GM21390 (cell line): ENCODE measurements around the gene PCDH9.
A peak's percentile ranks its signal among the peaks of the same experiment; 100 is the strongest.

ENCODE experiments used
- ATAC-seq: cut with Tn5 transposase; IDR thresholded peaks from one replicate; pipeline ENCODE4 v1.9.1; 2021; ENCODE audit not compliant: unreplicated experiment

The PCDH9 gene

DNA sequence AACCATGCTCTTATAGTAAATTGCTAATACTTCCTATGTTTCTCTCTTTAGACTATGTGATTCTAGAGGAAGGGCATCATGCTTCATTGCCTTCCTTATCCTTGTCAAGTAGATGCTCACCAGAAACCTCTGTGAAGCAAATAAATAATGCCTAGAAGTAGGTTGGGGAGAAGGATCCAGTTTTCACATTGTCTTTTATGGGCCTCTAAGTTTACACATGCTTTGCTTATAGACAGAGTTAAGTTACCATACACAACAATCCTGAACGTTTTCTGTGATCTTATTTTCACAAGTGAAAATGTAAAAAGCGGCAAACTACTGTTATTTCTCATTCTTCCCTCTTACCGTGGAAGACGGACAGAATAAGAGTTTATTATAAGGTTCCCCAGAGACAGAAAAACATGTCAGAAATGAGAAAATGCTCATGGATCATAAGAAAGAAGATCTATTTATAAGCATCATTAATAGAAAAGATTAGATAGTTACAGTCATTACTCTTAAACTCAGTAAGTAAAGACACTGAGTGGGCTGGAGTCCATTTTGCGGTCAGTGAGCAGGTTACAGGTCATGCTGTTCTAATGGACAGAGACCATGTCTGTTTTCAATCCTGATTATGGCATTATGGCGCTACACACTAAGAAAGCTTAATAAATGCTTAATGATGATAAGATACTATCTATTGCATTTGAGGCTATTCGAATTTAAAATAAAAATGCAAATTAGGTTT lies 723.9 kb downstream of the PCDH9 start:
- no peak for ATAC-seq

DNA sequence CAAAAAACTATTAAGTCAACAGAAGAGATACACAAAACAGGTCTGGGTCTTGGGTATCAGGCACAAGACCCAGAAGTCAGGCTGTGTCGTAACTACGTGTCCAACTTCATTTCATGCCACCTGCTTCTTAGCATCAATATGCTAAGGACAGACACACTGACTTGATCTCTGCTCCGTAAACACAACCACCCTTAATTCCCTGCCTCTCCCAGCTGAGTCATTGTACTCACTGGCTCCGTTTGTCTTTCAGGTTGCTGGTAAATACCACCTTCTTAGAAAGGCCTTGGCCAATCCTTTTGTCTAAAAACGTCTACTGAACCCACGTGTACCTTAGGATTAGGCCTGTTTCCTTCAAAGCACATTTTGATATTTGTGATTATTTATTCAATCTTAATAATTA lies 726.2 kb downstream of the PCDH9 start:
- no peak for ATAC-seq

DNA sequence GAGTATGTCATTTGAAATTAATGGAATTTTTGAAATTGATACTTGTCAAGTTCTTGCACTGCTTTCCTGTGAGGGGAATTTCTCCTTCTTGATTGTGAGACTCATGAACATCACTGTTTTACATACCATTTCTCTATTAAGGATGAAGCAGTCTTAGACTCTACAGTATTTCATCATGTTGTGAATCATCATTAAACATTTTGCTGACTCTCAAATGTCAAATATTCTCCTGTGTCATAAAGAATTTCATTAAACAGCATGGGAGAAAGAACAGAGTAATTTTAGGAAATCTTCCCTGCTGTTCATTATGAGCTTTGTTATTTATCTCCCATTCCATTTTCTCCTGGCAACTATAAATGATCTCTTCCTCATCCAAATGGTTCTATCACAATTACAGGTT lies 729.0 kb downstream of the PCDH9 start:
- no peak for ATAC-seq

DNA sequence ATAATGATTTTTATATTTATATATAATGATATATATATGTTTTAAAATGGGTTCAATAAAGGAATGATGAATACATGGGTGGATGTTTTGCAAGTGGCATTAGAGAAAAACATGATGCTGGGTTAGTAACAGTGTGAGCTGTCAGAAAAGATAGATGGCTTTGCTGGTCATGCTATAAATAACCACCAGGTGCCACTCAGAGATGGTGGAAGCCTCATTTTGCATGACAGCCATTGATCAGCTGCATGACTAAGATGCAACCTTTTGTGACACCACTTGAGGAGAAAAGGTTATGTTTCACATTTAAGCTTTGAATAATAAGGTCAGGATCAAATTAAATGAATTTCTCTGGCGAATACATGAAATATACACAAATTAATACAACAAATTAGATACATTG lies 737.7 kb downstream of the PCDH9 start:
- ATAC-seq = peak; percentile 87

DNA sequence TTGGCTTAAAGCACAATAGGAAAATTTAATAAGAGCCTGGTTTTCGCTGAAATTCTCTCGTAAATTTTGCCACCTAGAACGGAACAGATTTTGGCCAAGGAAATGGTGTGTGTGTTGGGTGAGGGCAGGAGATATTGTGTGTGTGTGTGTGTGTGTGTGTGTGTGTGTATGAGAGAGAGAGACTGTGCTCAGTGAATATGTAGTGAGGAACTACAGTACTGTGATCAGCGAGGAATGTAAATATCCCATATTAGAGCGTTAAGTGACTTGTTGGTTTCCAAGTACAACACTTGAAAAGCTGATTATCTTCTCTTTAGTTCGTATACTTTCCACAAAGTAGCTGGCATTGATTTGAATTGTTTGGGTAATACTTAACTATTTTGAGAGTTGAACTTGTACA lies 738.9 kb downstream of the PCDH9 start:
- ATAC-seq = no peak

DNA sequence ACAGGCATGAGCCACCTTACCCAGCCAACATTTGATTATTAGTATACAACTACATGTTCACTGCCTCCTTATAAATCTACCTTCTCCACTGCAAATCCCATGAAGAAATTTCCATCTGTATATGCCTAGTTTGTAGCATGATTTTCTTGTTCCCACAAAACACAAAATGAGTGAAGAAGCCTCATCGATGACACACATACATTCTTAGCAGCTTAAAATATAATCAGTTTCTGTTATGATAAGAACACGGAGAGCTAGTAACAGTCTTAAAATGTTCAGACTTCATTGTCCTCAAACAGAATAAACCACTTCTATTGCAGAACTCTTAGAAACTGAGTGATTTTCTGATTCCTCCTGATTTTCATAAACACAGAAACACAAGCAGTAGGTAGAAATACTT lies 740.5 kb downstream of the PCDH9 start:
- no peak for ATAC-seq

DNA sequence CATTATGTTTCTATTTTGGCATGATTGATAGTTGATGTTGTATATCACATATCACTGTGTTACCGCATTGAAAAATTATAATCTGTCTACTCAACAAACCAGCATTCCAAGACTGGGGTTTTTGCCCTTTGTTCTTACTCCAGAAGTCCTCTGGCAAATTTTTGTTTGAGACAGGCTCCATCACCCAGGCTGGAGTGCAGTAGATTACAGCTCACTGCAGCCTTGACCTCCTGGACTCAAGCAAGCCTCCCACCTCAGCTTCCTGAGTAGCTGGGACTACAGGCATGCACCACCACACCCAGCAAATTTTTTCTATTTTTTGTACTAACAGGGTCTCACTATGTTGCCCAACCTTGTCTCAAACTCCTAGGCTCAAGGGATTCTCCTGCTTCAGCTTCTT lies 741.0 kb downstream of the PCDH9 start:
- ATAC-seq = no peak

DNA sequence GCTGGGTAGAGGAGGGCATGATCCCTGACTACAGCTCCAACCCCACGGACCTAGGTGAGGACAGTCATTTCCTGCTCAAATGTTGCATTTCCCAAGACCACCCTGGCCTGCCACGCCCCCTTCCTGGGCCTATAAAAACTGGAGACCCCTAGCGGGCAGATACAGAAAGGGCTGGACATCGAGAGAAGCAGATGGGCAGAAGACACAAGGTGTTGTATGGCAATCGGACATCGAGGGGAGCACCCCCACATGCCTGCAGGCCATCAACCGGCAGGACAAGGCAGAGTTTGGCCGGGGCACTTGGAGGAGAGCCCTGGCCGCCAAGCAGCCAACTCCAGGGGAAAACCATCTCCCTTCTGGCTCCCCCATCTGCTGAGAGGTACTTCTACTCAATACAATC lies 746.4 kb downstream of the PCDH9 start:
- ATAC-seq = no peak

DNA sequence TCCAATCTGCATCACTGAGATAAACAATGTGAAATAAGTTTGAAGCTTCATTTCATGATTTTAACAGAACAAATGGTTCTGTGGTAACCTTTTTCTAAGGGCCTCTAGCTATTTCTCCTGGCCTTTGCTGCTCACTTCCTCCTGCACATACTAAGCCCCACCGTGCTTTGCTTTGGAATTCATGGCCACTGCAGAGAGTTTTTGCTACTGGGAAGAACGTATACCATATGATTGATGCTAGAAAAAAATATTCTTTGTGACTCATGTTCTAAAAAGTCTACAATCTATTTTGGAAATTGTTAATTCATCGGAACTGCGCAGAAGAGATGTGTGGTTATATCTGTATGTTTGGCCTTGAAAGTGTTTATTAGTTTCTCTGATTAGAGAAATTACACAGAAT lies 747.3 kb downstream of the PCDH9 start:
- no peak for ATAC-seq

DNA sequence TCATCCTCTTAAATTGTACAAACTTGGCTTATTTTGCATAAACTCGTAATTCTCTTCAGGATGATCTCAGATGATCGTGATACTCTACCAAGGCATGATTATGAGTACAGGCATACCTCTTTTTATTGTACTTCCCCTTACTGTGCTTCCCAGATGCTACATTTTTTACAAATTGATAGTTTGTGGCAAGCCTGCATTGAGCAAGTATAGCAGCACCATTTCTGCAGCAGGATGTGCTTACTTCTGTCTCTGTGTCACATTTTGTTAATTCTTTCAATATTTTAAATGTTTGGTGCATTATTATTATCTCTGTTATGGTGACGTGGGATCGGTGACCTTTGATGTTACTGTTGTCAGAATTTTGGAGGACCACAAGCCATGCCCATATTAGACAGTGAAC lies 752.3 kb downstream of the PCDH9 start:
- ATAC-seq = no peak

DNA sequence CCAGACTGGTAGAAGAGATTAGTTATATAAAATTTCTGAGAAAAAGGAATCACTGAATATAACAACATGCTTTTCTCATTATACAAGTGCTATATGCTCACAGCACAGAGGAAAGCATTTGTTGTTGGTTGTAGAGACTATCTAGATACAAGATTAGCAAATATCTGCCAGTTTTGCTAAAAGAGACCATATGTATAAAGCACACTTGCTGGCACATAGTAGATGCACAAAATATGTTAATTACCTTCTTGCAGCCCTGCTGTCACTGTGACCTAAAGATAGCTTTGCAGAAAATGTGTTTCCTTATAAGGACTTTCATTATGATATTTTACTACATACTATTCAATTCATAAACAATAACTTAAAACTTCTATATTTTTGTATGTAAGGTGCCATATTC lies 755.1 kb downstream of the PCDH9 start:
- ATAC-seq = no peak

DNA sequence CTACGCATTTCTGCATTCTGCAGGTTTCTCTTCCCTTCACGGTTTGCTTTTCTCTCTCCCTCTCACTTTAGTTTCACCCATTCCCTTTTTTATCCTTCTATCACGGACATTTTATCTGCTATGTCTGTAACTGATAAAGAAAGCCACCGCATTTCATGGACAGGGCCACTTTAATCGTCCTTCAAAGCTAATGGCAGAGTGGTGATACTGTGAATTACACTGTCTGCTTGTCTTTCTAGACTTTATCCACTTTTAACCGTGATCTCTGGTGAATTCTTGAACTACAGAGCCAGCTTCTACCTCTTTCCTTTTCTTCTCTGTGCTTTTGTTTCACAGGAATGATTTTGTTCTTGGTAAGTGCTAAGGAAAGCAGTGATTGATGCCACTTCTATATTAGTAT lies 760.4 kb downstream of the PCDH9 start:
- no peak for ATAC-seq

DNA sequence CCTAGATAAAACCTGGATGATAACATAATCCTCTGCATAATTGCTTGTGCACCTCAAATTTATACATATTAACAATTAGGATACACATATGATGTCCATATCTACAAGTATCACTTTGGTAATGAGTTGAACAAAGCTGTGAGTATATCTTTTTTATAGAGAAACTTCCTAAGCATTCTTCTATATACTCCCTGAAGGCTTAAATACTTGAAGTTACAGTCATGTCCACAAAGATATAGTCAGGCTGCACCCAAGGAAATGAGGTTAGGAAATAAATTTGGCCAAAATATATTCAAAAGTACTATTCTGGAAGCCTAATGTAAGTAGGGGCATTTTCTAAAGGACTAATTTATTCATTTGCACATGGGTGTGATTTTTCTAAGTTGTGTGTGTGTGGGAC lies 761.5 kb downstream of the PCDH9 start:
- no peak for ATAC-seq

DNA sequence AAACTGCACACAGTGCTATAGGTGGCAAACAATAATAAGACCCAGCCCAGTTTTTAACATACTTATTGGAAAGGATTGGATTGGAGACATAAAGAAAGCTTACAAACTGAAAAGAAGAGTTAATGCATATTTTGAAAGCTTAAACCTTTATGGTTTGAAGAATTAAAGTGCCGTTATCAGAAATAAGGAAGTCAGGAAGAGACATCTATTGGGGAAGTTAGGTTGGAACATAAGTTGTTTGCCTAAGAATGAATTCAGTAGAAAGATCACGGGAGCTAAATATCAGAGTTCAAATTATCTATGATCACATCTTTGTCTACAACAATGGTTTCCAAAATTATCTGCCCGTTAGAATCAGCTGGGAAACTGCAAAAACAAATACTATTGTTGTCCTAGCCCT lies 767.9 kb downstream of the PCDH9 start:
- ATAC-seq = no peak

DNA sequence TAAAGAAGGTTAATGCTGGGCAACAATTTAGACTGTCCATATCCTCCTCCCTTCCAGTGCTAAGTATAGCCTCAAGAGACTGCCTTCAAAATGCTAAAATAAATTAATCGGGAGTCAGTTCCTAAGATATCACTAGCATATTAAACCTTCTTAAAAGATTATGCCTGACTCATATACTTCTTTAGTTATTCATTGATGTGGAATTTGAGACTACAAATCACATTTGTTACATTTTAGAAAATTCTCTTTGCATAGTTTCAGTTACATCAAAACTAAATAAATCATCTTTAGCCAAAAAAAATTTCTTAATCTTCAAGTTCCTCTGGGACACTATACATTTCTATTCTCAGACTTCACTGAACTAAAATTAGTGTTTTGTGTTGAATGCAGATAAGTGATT lies 769.1 kb downstream of the PCDH9 start:
- no peak for ATAC-seq

DNA sequence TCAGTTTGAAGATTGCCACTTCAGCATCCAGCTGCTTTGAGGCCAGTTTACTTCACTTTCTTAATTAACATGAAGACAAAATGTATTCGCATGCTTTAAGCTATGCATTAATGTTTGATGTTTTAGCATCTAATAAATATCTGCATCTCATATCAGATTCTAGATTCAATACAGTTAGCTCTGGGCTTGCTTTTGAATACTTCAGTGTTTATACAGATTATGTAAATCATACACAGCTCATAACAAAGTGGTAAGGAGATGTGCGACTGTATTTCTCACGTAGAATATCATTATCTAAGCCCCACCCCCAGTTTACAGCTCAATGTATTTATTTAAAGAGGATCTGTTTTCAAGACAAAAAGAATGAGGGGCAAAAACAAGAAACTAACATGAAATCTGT lies 770.5 kb downstream of the PCDH9 start:
- ATAC-seq = no peak

DNA sequence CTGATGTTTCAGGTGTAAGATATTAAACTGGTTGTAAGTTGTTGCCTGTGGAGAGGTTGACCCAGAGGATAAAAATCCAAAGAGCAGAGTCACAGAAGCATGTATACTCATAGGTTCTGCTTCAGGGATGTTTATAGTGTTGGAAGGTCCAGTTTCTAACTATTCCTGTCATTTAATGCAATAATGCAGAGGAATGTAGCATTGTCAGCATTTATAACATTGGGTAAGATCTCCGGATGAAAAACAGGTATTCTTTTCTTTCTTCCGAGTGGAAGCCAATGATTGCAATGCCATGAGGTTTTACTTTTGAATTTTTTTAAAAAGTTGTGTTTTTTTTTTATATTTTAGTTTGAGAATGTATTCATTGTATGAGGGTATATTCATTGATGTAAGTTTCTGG lies 771.0 kb downstream of the PCDH9 start:
- no peak for ATAC-seq

DNA sequence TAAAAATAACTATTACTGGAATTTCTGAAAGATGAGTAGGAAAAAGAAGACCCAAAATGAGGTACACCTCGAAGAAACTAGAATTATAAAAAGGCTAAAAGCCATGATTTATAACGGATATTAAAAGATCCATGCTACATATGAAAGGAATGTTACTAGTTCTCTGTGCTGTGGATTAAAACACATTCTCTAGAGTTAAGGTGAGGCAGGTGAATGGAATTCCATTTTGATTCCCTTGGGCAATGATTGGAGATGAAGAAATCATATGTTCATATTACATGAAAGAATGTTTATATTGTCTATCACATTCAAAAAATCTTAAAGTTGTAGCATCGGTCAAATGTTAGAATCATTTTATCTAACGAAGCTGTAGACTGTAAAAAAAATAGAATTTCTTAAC lies 783.7 kb downstream of the PCDH9 start:
- ATAC-seq = no peak

DNA sequence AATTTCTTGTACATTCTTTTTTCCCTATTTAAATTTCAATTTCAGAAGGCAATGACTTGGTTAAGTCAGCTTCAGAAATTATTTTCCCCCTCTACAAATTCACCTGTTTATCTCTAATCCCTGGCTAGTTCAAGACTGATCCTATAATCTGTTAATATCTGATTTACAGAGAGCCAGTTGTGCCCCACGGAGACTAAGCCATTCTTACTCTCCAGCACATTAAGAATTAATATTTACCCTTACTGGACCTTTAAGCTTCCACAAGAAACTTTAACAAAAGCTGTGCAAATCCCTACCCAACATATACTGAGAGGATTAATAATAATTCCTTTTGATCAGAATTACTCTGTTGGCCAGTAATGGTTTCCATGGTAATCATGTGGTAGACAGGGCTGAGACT lies 786.2 kb downstream of the PCDH9 start:
- no peak for ATAC-seq

DNA sequence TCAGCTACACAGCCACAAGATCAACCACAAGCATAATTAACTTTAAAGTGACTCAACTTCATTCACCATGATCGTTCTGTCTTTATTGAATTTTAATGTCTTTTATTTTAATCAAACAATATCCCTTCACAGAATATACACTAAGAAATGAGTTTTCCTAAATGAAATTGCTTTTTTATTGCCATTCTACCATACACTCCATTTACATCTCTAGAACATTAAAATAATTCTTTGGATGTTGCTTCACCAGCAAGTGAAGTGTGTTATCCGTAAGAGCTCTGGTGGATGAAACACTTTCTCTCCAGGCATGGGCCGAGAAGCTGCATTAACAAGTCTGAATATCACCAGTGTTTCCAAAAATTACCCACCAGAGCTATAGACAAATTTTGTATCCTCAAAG lies 789.2 kb downstream of the PCDH9 start:
- ATAC-seq = no peak

DNA sequence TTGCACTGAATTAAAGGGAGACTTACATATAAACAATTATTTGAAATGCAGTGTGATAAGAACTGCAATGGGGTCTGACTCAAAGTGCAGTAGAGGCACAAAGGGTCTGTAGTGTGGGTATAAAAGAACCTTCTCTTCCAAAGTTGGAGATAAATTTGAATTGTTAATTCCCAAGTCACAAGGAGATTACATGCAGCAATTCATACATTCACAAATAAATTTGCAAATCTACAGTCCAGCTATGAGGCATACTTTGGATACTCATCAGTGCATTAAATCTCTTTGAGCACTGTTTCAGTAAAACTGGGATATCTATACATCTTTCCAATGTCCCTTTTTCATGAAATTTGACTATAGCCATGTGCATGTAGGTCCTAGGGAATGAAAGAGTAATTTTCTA lies 799.4 kb downstream of the PCDH9 start:
- ATAC-seq = no peak

DNA sequence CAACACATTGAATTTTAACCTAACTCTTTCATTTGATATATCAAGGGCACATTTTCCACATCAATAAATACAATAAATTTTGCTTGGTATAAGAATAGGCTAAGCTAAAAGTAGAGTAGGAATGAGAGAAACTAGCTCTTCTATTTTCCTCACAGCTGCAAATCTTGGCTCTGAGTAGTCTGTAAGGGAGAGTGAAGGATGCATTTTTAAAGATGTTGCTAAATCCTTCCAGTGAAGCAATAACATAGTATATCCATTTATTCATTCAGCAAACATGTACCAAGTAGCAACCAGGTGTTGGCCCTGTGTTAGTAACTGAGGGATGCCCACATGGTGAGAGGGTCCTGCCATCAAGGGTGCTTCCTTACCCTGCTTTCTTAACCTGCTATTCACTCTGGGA lies 799.9 kb downstream of the PCDH9 start:
- ATAC-seq = no peak

DNA sequence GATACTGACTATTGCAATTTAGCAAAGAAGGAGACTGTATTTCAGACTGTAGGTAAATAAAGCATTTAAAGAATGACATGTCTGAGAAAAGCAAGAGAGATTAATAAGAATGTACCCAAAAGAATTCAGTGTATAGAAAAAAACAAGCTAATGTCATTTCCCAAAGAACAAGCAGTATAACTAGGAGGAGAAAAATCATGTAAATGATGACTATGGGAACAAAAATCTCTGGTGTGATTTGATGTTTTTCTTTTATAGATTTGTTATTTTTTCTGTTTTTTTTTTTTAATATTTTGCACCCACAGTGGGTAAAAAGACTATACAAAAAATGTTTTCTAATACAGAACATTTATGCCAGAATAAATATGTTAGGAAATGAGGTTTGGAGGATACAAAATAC lies 801.0 kb downstream of the PCDH9 start:
- ATAC-seq = no peak

DNA sequence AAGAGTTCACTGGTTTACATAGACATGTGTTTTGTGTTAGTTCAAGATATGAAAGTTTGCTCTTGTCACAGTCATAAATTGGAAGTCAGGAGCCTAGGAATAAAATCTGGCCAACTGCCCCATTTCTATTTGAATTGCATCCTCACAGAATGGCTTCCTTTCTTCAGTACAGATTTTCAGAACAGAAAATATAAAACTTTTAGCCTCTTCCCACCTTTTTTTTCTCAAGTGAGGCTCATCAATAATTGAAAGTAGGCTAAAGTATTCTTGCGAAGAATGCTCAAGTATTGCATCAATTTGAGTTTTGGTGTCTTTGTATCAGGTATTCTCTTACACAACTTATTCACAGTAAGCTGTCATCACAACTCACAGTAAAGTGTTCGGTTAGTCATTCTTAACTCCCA lies 802.7 kb downstream of the PCDH9 start:
- no peak for ATAC-seq
